T-cell (primary cell): Measurements from ENCODE around the gene SLC16A13. TPM values are rescaled to one million over a fixed set of nuclear protein-coding genes. Genes with fewer than 3 reads are reported as not detected.
"Not testable (repeated sequence)": the region's sequence is repeated elsewhere in the genome, so short reads cannot be mapped to it uniquely, and the experiment has no call there.

Experiments used
- ATAC-seq, 4 experiments: fragments of 200-7000 bp in 3 of 4; fragments of 150-1000 bp in 1 of 4; cut with Tn5 transposase; replicated peaks in 1 of 4; 1 replicate in 3 of 4; 2 replicates in 1 of 4; pipeline ENCODE4 v1.10.0; 2021; ENCODE audit warnings: moderate library complexity in 3 of 4, mild to moderate bottlenecking in 2 of 4, moderate number of reproducible peaks in 1 of 4
- CTCF ChIA-PET, 2 donors: fragments of 300-600 bp; sonication (Branson Sonifier 250); formaldehyde crosslinking; loops; one replicate each; lab custom pipeline; 2022; ENCODE audit warnings: antibody characterized with exemption in 2 of 2; lab: Charles Lee
- POLR2A ChIA-PET, 2 donors: fragments of 300-600 bp; sonication (Branson Sonifier 250); formaldehyde crosslinking; loops; one replicate each; lab custom pipeline; 2022; ENCODE audit warnings: antibody characterized with exemption in 2 of 2; lab: Charles Lee
- DNase-seq, 35 experiments: peaks; one replicate each; pipeline versions ENCODE4 v3.0.0 to v3.0.0-alpha.2; 2013 to 2023
- H3K27ac ChIP-seq: one replicate; pipeline ENCODE4 v1.5.1; 2013; ENCODE audit warnings: low read length
- H3K27me3 ChIP-seq, 2 experiments: replicated peaks in 1 of 2; 1 replicate in 1 of 2; 2 replicates in 1 of 2; pipeline versions ENCODE4 v1.6.1 to v1.7.0; 2013; ENCODE audit warnings: low read length in 1 of 2, mixed read lengths in 1 of 2; ENCODE audit not compliant: control insufficient read depth in 2 of 2, insufficient read depth in 2 of 2; ENCODE audit errors: extremely low read depth in 1 of 2
- H3K36me3 ChIP-seq, 2 donors: 1 replicate in 1 of 2; 2 replicates in 1 of 2; pipeline versions ENCODE4 v1.6.1 to v1.7.0; 2013; ENCODE audit warnings: low read length in 1 of 2; ENCODE audit not compliant: control insufficient read depth in 2 of 2, insufficient read depth in 1 of 2; ENCODE audit errors: extremely low read depth in 1 of 2
- H3K4me1 ChIP-seq, 2 experiments: 1 replicate in 1 of 2; 2 replicates in 1 of 2; pipeline versions ENCODE4 v1.6.1 to v1.7.0; 2013; ENCODE audit warnings: low read length in 2 of 2, mixed read lengths in 1 of 2; ENCODE audit not compliant: insufficient read depth in 2 of 2, control insufficient read depth in 1 of 2; ENCODE audit errors: extremely low read depth in 1 of 2
- H3K4me3 ChIP-seq, 2 donors: 1 replicate in 1 of 2; 2 replicates in 1 of 2; pipeline versions ENCODE4 v1.5.1 to v1.7.0; 2013; ENCODE audit warnings: mild to moderate bottlenecking in 2 of 2, low read length in 1 of 2, moderate library complexity in 1 of 2; ENCODE audit not compliant: control insufficient read depth in 1 of 2; ENCODE audit errors: extremely low read depth in 1 of 2
- H3K9me3 ChIP-seq: 2 replicates; pipeline ENCODE4 v1.7.0; 2013
- H3K27ac Mint-ChIP-seq, 2 donors: one replicate each; pipeline ENCODE4 v1.8.0; 2020 to 2021; ENCODE audit warnings: mild to moderate bottlenecking in 2 of 2, mixed read lengths in 2 of 2
- H3K27me3 Mint-ChIP-seq, 2 donors: one replicate each; pipeline ENCODE4 v1.8.0; 2021 to 2022; ENCODE audit warnings: mixed read lengths in 2 of 2
- H3K36me3 Mint-ChIP-seq: one replicate; pipeline ENCODE4 v1.8.0; 2021; ENCODE audit warnings: mixed read lengths
- H3K4me1 Mint-ChIP-seq, 3 donors: one replicate each; pipeline ENCODE4 v1.8.0; 2020 to 2022; ENCODE audit warnings: mixed read lengths in 3 of 3, mild to moderate bottlenecking in 1 of 3
- H3K4me3 Mint-ChIP-seq, 3 donors: one replicate each; pipeline ENCODE4 v1.8.0; 2020 to 2022; ENCODE audit warnings: mild to moderate bottlenecking in 3 of 3, mixed read lengths in 3 of 3, moderate library complexity in 3 of 3
- H3K9me3 Mint-ChIP-seq, 3 donors: one replicate each; pipeline ENCODE4 v1.8.0; 2020 to 2022; ENCODE audit warnings: mixed read lengths in 3 of 3
- WGBS: methylation state at CpG from one replicate; pipeline ENCODE4 v1.1.5; 2013; ENCODE audit warnings: missing lambda C conversion rate; ENCODE audit not compliant: insufficient coverage; 5-methylcytosine and 5-hydroxymethylcytosine counted together
- total RNA-seq, 35 experiments: library from RNA in 6 of 35; stranded (reverse) in 6 of 35; fragments of 120-200 nt in 1 of 35; gene quantifications; one replicate each; pipeline versions ENCODE4 v1.2.1 to v1.2.4 and lab custom pipeline; 2013 to 2026

SLC16A13 gene
- total RNA-seq (10 to 100 TPM in 3 of 5 donors, 1 to 10 TPM in 2; 3.8 to 17.6 (median 15.4) TPM), total RNA-seq (lab: John Stamatoyannopoulos, UW) (1.5 to 10.9 (median 3.3) reads per million in 29 experiments)
- total RNA-seq (2013), result 2.8 TPM

- peaks cover 38 to 73% of the 10 kb centered on the region in 2 experiments for H3K4me1 ChIP-seq
- ATAC-seq, result peak; percentile 89 to 94 (median 90)
- H3K4me3 ChIP-seq, result peak within 1 kb of the TSS; percentile 64 to 98
- Mint-ChIP-seq H3K9me3 (no peaks in the 10 kb centered on the region), H3K27me3 (no peaks in the 10 kb centered on the region), H3K36me3 (no peaks in the 10 kb centered on the region), H3K4me3 (peak within 1 kb of the TSS; percentile 87 to 92 (median 92)), H3K27ac (peak within 1 kb of the TSS; percentile 93 to 97), H3K4me1 (peaks cover 54 to 66% (median 59%) of the 10 kb centered on the region in 3 donors)
- ChIA-PET CTCF (interaction anchor here (0.5 to 2.0 kb wide), 11 partner anchors 10 to 1841 kb away, joined by 3 to 19 read pairs (median 4); partner anchors contain the start of gene RNASEK (in 1 of the 2)), POLR2A (interaction anchor here (0.5 to 1.2 kb wide), 8 partner anchors 10 to 615 kb away, joined by 3 to 6 read pairs (median 4); partner anchors contain the start of gene ATP1B2 (in 1 of the 2))
- DNase-seq, result peak; percentile 95 to 99 (median 98)
- H3K27ac ChIP-seq, result peak within 1 kb of the TSS; percentile 93
- under 1% methylated on average over 35 of the region's 52 CpGs for WGBS
- H3K9me3 ChIP-seq, result no peaks in the 10 kb centered on the region
- no peaks in the 10 kb centered on the region for H3K36me3 ChIP-seq
- H3K27me3 ChIP-seq, result no peaks in the 10 kb centered on the region
These were observed at the start of gene SLC16A13 for GRCh38 chr17:7035591-7036368. TSS of gene SLC16A13 (plus strand) at chr17:7036015. CDS start at chr17:7036383, 368 bp downstream.

GRCh38 chr17:6986676-6987075 lies 49.1 kb upstream of the SLC16A13 start:
- Histone ChIP-seq H3K9me3 (no peaks in the 10 kb centered on the region), H3K27ac (no peak overlapping the region), H3K36me3 (no peaks in the 10 kb centered on the region), H3K4me1 (peaks cover 0 to 4% of the 10 kb centered on the region in 2 experiments), H3K27me3 (no peaks in the 10 kb centered on the region), H3K4me3 (no peak overlapping the region)
- DNase-seq (no peak), ATAC-seq (no peak)
- H3K36me3 Mint-ChIP-seq, result peaks cover 4% of the 10 kb centered on the region
- H3K27ac Mint-ChIP-seq, result no peak overlapping the region
- no peaks in the 10 kb centered on the region for H3K9me3 Mint-ChIP-seq
- ChIA-PET POLR2A (no interaction called here), CTCF (interaction anchor here in 1 of 2 donors (0.7 kb wide), 1 partner anchor 1573 kb away, joined by 6 read pairs; no protein-coding TSS in a partner anchor)
- WGBS, result 100% methylated on average over 1 of the region's 3 CpGs
- no peak overlapping the region for H3K4me3 Mint-ChIP-seq
- peaks cover 0 to 6% (median 5%) of the 10 kb centered on the region in 3 donors for H3K4me1 Mint-ChIP-seq
- H3K27me3 Mint-ChIP-seq, result no peaks in the 10 kb centered on the region

- Histone ChIP-seq H3K36me3 (no peaks in the 10 kb centered on the region), H3K4me3 (no peak overlapping the region), H3K4me1 (no peaks in the 10 kb centered on the region), H3K27ac (no peak overlapping the region), H3K27me3 (no peaks in the 10 kb centered on the region), H3K9me3 (no peaks in the 10 kb centered on the region)
- H3K36me3 Mint-ChIP-seq, result peaks cover 4% of the 10 kb centered on the region
- ChIA-PET CTCF (interaction anchor here in 1 of 2 donors (0.7 kb wide), 1 partner anchor 15 kb away, joined by 4 read pairs; no protein-coding TSS in a partner anchor), POLR2A (no interaction called here)
- DNase-seq (no peak), ATAC-seq (no peak)
- H3K27me3 Mint-ChIP-seq, result no peaks in the 10 kb centered on the region
- H3K4me1 Mint-ChIP-seq, result no peaks in the 10 kb centered on the region
- WGBS, result 100% methylated on average over 1 of the region's 2 CpGs
- H3K4me3 Mint-ChIP-seq, result no peak overlapping the region
- H3K27ac Mint-ChIP-seq, result no peak overlapping the region
- no peaks in the 10 kb centered on the region for H3K9me3 Mint-ChIP-seq
These were observed 46.0 kb upstream of the SLC16A13 start for GRCh38 chr17:6989779-6990178.

- H3K27ac Mint-ChIP-seq, result peak overlapping the region in 1 of 2 donors; percentile 1
- POLR2A ChIA-PET, H3K9me3 ChIP-seq, H3K4me3 Mint-ChIP-seq, DNase-seq, H3K27me3 Mint-ChIP-seq, H3K4me1 ChIP-seq, H3K4me3 ChIP-seq, CTCF ChIA-PET, ATAC-seq, H3K27me3 ChIP-seq, H3K4me1 Mint-ChIP-seq, H3K9me3 Mint-ChIP-seq, H3K27ac ChIP-seq: not testable (repeated sequence)
- peaks cover 11% of the 10 kb centered on the region for H3K36me3 Mint-ChIP-seq
- 83% methylated on average over 3 of the region's 5 CpGs for WGBS
- H3K36me3 ChIP-seq, result peaks cover 0 to 18% of the 10 kb centered on the region in 2 donors
These were observed 42.2 kb upstream of the SLC16A13 start for GRCh38 chr17:6993613-6994056.

GRCh38 chr17:6994118-6994598 lies 41.7 kb upstream of the SLC16A13 start:
- no peaks in the 10 kb centered on the region for H3K9me3 Mint-ChIP-seq
- Histone ChIP-seq H3K9me3 (no peaks in the 10 kb centered on the region), H3K27ac (no peak overlapping the region), H3K36me3 (peaks cover 4 to 23% of the 10 kb centered on the region in 2 donors), H3K4me1 (no peaks in the 10 kb centered on the region), H3K4me3 (no peak overlapping the region), H3K27me3 (no peaks in the 10 kb centered on the region)
- H3K4me3 Mint-ChIP-seq, result no peak overlapping the region
- peaks cover 0 to 3% (median 2%) of the 10 kb centered on the region in 3 donors for H3K4me1 Mint-ChIP-seq
- 90% methylated on average over 2 of the region's 10 CpGs for WGBS
- H3K36me3 Mint-ChIP-seq, result peaks cover 14% of the 10 kb centered on the region
- CTCF ChIA-PET, result no interaction called here
- peak overlapping the region in 1 of 2 donors; percentile 1 for H3K27ac Mint-ChIP-seq
- ATAC-seq, result no peak
- POLR2A ChIA-PET, result no interaction called here
- H3K27me3 Mint-ChIP-seq, result no peaks in the 10 kb centered on the region
- DNase-seq, result no peak

GRCh38 chr17:6994666-6995256 lies 41.1 kb upstream of the SLC16A13 start:
- ChIA-PET POLR2A (no interaction called here), CTCF (no interaction called here)
- Mint-ChIP-seq H3K27me3 (no peaks in the 10 kb centered on the region), H3K9me3 (no peaks in the 10 kb centered on the region), H3K4me3 (no peak overlapping the region), H3K4me1 (peaks cover 0 to 3% (median 2%) of the 10 kb centered on the region in 3 donors), H3K27ac (no peak overlapping the region), H3K36me3 (peaks cover 20% of the 10 kb centered on the region)
- no peak for DNase-seq
- Histone ChIP-seq H3K27me3 (no peaks in the 10 kb centered on the region), H3K36me3 (peaks cover 8 to 29% of the 10 kb centered on the region in 2 donors), H3K9me3 (no peaks in the 10 kb centered on the region), H3K27ac (no peak overlapping the region), H3K4me3 (no peak overlapping the region), H3K4me1 (no peaks in the 10 kb centered on the region)
- 95% methylated on average over 4 of the region's 9 CpGs for WGBS
- ATAC-seq, result no peak
